ENCODE measurements around the gene NOTCH3. TPM values are rescaled to one million over a fixed set of nuclear protein-coding genes. Genes with fewer than 3 reads are reported as not detected.

The NOTCH3 gene
- total RNA-seq, 1 experiment from 2014 or later: 164 TPM

DNA sequence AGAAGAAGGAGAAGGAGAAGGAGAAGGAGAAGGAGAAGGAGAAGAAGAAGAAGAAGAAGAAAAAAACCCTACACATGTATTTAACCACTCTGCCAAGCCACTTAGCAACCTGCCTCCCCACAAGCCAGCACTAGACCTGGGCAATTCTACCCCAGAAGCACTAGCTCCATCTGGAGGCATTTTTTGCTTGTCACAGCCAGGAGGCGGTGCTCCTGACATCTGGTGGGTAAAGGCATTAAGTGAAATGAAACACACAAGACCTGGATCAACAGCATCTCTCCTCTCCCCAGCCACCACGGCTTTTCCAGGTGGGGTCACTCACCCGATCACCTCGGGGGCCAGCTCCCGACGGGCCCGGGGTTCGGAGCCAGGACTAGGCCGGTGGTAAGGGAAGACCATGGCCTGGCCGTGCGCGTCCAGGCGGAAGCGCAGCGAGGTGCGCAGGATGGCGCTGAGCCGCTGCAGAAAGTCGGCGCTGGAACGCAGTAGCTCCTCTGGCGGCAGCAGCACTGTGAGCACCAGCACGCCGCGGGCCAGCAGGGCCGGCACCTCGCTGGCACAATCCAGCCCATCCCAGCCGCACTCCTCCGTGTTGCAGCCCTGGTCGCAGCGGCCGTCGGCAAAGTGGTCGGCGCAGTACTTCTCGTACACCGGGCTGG is 26.9 kb downstream of the NOTCH3 start:
- no peak overlapping the region for H3K23ac ChIP-seq (ENCODE audit: insufficient read length, low read depth, low read length)
- no peaks in the 10 kb centered on the region for H3K79me1 ChIP-seq (ENCODE audit: insufficient read depth, low read depth, low read length, poor library complexity, severe bottlenecking)
- no peak overlapping the region for H3T11ph ChIP-seq (ENCODE audit: low read length)
- H3K14ac ChIP-seq (ENCODE audit: insufficient read depth, low read length): no peak overlapping the region
- H2BK5ac ChIP-seq (ENCODE audit: insufficient read length, low read length): no peak overlapping the region
- DNase-seq: no peak
- H2AK5ac ChIP-seq (ENCODE audit: insufficient read length, low read length): no peak overlapping the region
- H3K56ac ChIP-seq (ENCODE audit: insufficient read length, low read depth, low read length): no peak overlapping the region
- no peaks in the 10 kb centered on the region for H3K4me1 ChIP-seq (ENCODE audit: insufficient read depth, low read length)
- WGBS (ENCODE audit: extremely low coverage, insufficient read length, low lambda C conversion rate): no CpG with 5 or more reads among the region's 37 CpGs
- peaks cover 28 to 69% (median 64%) of the 10 kb centered on the region in 3 experiments for H3K36me3 Mint-ChIP-seq (ENCODE audit: insufficient read depth in 1 of 3, low read depth in 3 of 3)
- no peak overlapping the region for H4K91ac ChIP-seq (ENCODE audit: insufficient read length, low read depth, low read length)
- no peak overlapping the region for H3K27ac ChIP-seq (ENCODE audit: insufficient read length, low read depth, low read length)
- no peaks in the 10 kb centered on the region for H4K20me1 ChIP-seq (ENCODE audit: control insufficient read depth, insufficient read depth, insufficient read length)
- H4K8ac ChIP-seq (replicated peaks; ENCODE audit: insufficient read length, low read depth, low read length): no peak overlapping the region
- H3K79me2 ChIP-seq (ENCODE audit: insufficient read depth, low read length): no peaks in the 10 kb centered on the region
- TF ChIP-seq, protein P1, sequence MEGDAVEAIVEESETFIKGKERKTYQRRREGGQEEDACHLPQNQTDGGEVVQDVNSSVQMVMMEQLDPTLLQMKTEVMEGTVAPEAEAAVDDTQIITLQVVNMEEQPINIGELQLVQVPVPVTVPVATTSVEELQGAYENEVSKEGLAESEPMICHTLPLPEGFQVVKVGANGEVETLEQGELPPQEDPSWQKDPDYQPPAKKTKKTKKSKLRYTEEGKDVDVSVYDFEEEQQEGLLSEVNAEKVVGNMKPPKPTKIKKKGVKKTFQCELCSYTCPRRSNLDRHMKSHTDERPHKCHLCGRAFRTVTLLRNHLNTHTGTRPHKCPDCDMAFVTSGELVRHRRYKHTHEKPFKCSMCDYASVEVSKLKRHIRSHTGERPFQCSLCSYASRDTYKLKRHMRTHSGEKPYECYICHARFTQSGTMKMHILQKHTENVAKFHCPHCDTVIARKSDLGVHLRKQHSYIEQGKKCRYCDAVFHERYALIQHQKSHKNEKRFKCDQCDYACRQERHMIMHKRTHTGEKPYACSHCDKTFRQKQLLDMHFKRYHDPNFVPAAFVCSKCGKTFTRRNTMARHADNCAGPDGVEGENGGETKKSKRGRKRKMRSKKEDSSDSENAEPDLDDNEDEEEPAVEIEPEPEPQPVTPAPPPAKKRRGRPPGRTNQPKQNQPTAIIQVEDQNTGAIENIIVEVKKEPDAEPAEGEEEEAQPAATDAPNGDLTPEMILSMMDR (conservative IDR thresholded peaks at IDR 0.05): peak; percentile 32; the same call in 1 of the 3 replicates
- no peak overlapping the region for H2BK20ac ChIP-seq (ENCODE audit: low read depth, low read length, poor library complexity, severe bottlenecking)
- no peak overlapping the region for H2BK12ac ChIP-seq (ENCODE audit: insufficient read length, low read depth, low read length)
- H3K4me1 Mint-ChIP-seq: peaks cover 4 to 6% of the 10 kb centered on the region in 2 experiments
- no peak overlapping the region for H2BK120ac ChIP-seq (ENCODE audit: low read depth, low read length, poor library complexity, severe bottlenecking)
- H3K18ac ChIP-seq (ENCODE audit: insufficient read length, low read depth, low read length): no peak overlapping the region
- H3K27me3 Mint-ChIP-seq (ENCODE audit: low read depth): no peaks in the 10 kb centered on the region
- no peak overlapping the region for H3K4me2 ChIP-seq (ENCODE audit: insufficient read depth, insufficient read length, low read length)
- H3K9ac ChIP-seq (ENCODE audit: extremely low read depth, insufficient read length, low read length): no peak overlapping the region
- H2AFZ ChIP-seq (ENCODE audit: low read length): no peak overlapping the region
- H3K9me3 ChIP-seq (ENCODE audit: control insufficient read depth, low read depth, low read length): no peaks in the 10 kb centered on the region
- no peaks in the 10 kb centered on the region for H3K9me3 Mint-ChIP-seq
- H4K5ac ChIP-seq (ENCODE audit: insufficient read length, low read depth, low read length): no peak overlapping the region
- no peaks in the 10 kb centered on the region for H3K27me3 ChIP-seq (ENCODE audit: insufficient read depth, low read length)
- no peak overlapping the region for H3K4me3 Mint-ChIP-seq
- H3K4ac ChIP-seq (ENCODE audit: low read depth, low read length): no peak overlapping the region
- no peaks in the 10 kb centered on the region for H3K23me2 ChIP-seq (ENCODE audit: insufficient read length, low read depth, low read length, poor library complexity, severe bottlenecking)
- no peak overlapping the region for H2BK15ac ChIP-seq (ENCODE audit: low read depth, low read length)
- H3K27ac Mint-ChIP-seq: no peak overlapping the region

Measured in H9 (cell line).